ENCODE data around the gene TOGARAM2. TPM values are rescaled to one million over a fixed set of nuclear protein-coding genes. Genes with fewer than 3 reads are reported as not detected.

Gene TOGARAM2
- total and polyA plus RNA-seq, 2 of the 8 experiments (the other 6 are each of a cell fraction or from before 2014, with no cell fraction given), result 0.42 to 1.4 TPM

- Histone ChIP-seq H3K23me2 (ENCODE audit: low read depth, low read length) (no peaks in the 10 kb centered on the region), H3K27ac (ENCODE audit: low read depth, low read length) (no peak overlapping the region), H3K9me3 (ENCODE audit: insufficient read depth in 2 of 2, low read depth in 1 of 2, low read length in 1 of 2) (no peaks in the 10 kb centered on the region), H3K4me3 (ENCODE audit: extremely low read depth in 1 of 4, insufficient read depth in 2 of 4, low read depth in 3 of 4, low read length in 4 of 4) (no peak overlapping the region), H2BK15ac (ENCODE audit: low read length) (no peak overlapping the region), H3K56ac (replicated peaks; ENCODE audit: insufficient read length, low read depth, low read length) (no peak overlapping the region), H3K9ac (replicated peaks in 1 of 4; ENCODE audit: extremely low read depth in 1 of 4, low read depth in 3 of 4, low read length in 3 of 4) (no peak overlapping the region), H4K91ac (replicated peaks; ENCODE audit: insufficient read length, low read length) (no peak overlapping the region), H2BK120ac (replicated peaks; ENCODE audit: low read depth, low read length) (no peak overlapping the region), H3K27me3 (replicated peaks in 1 of 4; ENCODE audit: control insufficient read depth in 3 of 4, extremely low read depth in 1 of 4, insufficient read depth in 3 of 4, low read length in 3 of 4) (no peaks in the 10 kb centered on the region), H3K14ac (ENCODE audit: insufficient read length) (no peak overlapping the region), H3K18ac (ENCODE audit: extremely low read depth, low read length) (no peak overlapping the region; the same call in 1 of the 2 replicates), H3K36me3 (ENCODE audit: control insufficient read depth in 2 of 4, insufficient read depth in 4 of 4, low read length in 3 of 4) (no peaks in the 10 kb centered on the region), H2BK20ac (ENCODE audit: low read length) (no peak overlapping the region), H3K4ac (replicated peaks; ENCODE audit: insufficient read length, low read depth, low read length) (no peak overlapping the region), H2AK5ac (ENCODE audit: low read depth, low read length) (no peak overlapping the region), H2BK5ac (ENCODE audit: low read depth, low read length) (no peak overlapping the region; the same call in 1 of the 2 replicates), H2AFZ (ENCODE audit: low read length) (no peak overlapping the region), H3K23ac (ENCODE audit: insufficient read length) (no peak overlapping the region), H4K20me1 (replicated peaks in 1 of 2; ENCODE audit: control insufficient read depth in 1 of 2, insufficient read depth in 2 of 2, low read length in 2 of 2) (no peaks in the 10 kb centered on the region), H3K79me1 (ENCODE audit: low read depth, low read length) (no peaks in the 10 kb centered on the region), H3K4me2 (ENCODE audit: insufficient read depth in 1 of 2, low read depth in 2 of 2, low read length in 2 of 2) (no peak overlapping the region), H3K79me2 (ENCODE audit: control insufficient read depth in 1 of 2, insufficient read depth in 2 of 2, low read length in 2 of 2) (no peaks in the 10 kb centered on the region), H4K8ac (ENCODE audit: extremely low read depth, insufficient read depth, low read length) (peak overlapping the region; percentile 64), H2BK12ac (ENCODE audit: low read depth, low read length) (no peak overlapping the region), H3K4me1 (replicated peaks in 1 of 4; ENCODE audit: control insufficient read depth in 3 of 4, insufficient read depth in 4 of 4, low read length in 3 of 4) (peaks cover 1 to 13% (median 5%) of the 10 kb centered on the region in 4 experiments), H4K5ac (ENCODE audit: insufficient read length, low read depth, low read length) (no peak overlapping the region)
- WGBS, 2 experiments (ENCODE audit: extremely low coverage in 1 of 2, insufficient coverage in 1 of 2, insufficient read length in 1 of 2, insufficient replicate concordance in 2 of 2, low coverage in 1 of 2, low lambda C conversion rate in 2 of 2, missing lambda C conversion rate in 1 of 2), result 76% methylated on average over 10 of the region's 10 CpGs; no CpG with 5 or more reads in 1 of the 2 experiments
- TF ChIP-seq YY1 (IDR thresholded peaks at IDR 0.05; ENCODE audit: low read depth, low read length), result peak; percentile 48; the same call in 1 of the 2 replicates
- TF ChIP-seq TAF7 (optimal IDR thresholded peaks at IDR 0.05; ENCODE audit: borderline replicate concordance, low read depth, low read length), result no peak
- ChIA-PET CTCF (ENCODE audit: partially characterized antibody) (interaction anchor here (1.1 to 1.7 kb wide), 5 partner anchors 11 to 130 kb away, joined by 3 to 4 read pairs (median 3); no protein-coding TSS in a partner anchor), POLR2A (ENCODE audit: partially characterized antibody) (no interaction called here)
- FAIRE-seq (no peak), DNase-seq (ENCODE audit: low read depth in 1 of 2, low spot score in 2 of 2) (no peak)
Observed at GRCh38 chr2:29065068-29065811, 84.1 kb downstream of the TOGARAM2 start.

Data from H1 (cell line).